Skeletal muscle satellite cell (primary cell): ENCODE measurements around the gene GLRX2. TPM values are rescaled to one million over a fixed set of nuclear protein-coding genes. Genes with fewer than 3 reads are reported as not detected.

Experiments
- H3K27me3 ChIP-seq: 2 replicates; pipeline ENCODE4 v1.7.0; 2013; ENCODE audit warnings: low read length; ENCODE audit not compliant: control insufficient read depth, insufficient read depth
- H3K36me3 ChIP-seq: 2 replicates; pipeline ENCODE4 v1.7.0; 2013; ENCODE audit warnings: mild to moderate bottlenecking, control low read depth, low read length; ENCODE audit not compliant: insufficient read depth
- H3K4me1 ChIP-seq: 2 replicates; pipeline ENCODE4 v1.7.0; 2013; ENCODE audit warnings: low read length; ENCODE audit not compliant: control insufficient read depth, insufficient read depth
- H3K4me2 ChIP-seq: 2 replicates; pipeline ENCODE4 v1.7.0; 2013; ENCODE audit warnings: mild to moderate bottlenecking, low read length
- H3K4me3 ChIP-seq: 2 replicates; pipeline ENCODE4 v1.7.0; 2013; ENCODE audit warnings: low read length
- H3K9ac ChIP-seq: 2 replicates; pipeline ENCODE4 v1.7.0; 2013; ENCODE audit warnings: mild to moderate bottlenecking, low read depth, low read length, moderate library complexity
- H3K9me3 ChIP-seq: replicated peaks from 2 replicates; pipeline ENCODE4 v1.7.0; 2013; ENCODE audit warnings: mild to moderate bottlenecking, control low read depth, low read length
- total RNA-seq: library from RNA; depleted of rRNA; stranded (reverse); fragments of >200 nt; gene quantifications from 2 replicates; pipeline ENCODE4 v1.2.3, GENCODE V29; 2012; rRNA removed

GLRX2 gene
- total RNA-seq = 17.3 and 26.9 TPM in 2 replicates

GRCh38 chr1:193104907-193105820 lies at the start of gene GLRX2:
Gene GLRX2 (minus strand): TSS chr1:193105414. CDS start chr1:193105382, 32 bp downstream.
- Histone ChIP-seq H3K9me3 (no peaks in the 10 kb centered on the region), H3K4me3 (peak within 1 kb of the TSS; percentile 81)

DNA sequence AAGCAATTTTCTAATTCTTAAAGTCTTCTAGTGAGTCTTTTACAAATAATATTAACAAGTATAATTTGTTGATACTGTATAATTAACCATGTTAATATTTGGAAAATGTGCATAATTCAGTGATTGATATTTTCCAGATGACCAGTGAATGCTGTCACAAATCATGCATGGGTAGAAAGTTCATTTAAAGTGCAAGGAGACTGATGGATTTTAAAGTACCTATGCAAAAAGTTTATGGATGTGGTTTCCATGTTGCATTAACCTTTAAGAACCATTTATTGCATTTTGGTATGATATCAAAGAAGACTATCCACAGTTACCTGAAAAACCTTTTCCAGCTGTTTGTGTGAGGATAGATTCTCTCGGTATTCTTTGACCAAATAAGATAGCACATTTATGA lies 39.8 kb upstream of the GLRX2 start:
- no peaks in the 10 kb centered on the region for H3K9me3 ChIP-seq
- peaks cover 41% of the 10 kb centered on the region for H3K36me3 ChIP-seq
- H3K9ac ChIP-seq = no peak overlapping the region

More at GRCh38 chr1:193104907-193105820, at the start of gene GLRX2:
- Histone ChIP-seq H3K36me3 (peaks cover 7% of the 10 kb centered on the region), H3K9ac (peak within 1 kb of the TSS; percentile 82), H3K4me1 (peaks cover 23% of the 10 kb centered on the region), H3K27me3 (no peaks in the 10 kb centered on the region), H3K4me2 (peak within 1 kb of the TSS; percentile 97)

DNA sequence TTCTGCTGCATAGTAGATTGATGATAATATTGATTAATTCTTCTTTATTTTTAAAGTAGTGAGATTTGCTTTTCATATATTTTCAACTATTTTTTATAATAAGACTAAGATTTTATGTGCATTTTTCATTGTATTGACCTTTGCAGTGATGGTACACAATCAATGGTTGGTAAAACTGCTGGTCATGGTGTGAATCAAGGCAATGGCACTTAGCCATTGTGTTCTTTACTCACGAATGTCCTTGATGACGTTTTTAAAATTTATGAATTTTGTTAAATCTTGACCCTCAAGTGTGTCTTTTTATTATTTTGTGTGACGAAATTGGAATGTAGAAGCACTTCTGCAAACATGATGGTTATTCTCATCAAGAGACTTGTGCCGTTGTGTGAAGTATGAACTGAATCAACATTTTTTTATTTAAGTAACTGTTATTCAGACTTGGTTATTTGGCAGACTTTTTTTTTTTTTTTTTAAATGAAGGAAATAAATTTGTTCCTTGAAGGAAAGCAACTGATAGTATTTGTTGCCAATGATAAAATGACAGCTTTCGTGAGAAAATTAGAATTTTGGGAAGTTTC lies 39.2 kb upstream of the GLRX2 start:
- H3K4me3 ChIP-seq = no peak overlapping the region
- H3K4me1 ChIP-seq = no peaks in the 10 kb centered on the region
- H3K9me3 ChIP-seq = no peaks in the 10 kb centered on the region
- peaks cover 45% of the 10 kb centered on the region for H3K36me3 ChIP-seq
- no peak overlapping the region for H3K4me2 ChIP-seq
- H3K27me3 ChIP-seq = no peaks in the 10 kb centered on the region
- no peak overlapping the region for H3K9ac ChIP-seq

More for the DNA sequence above, 39.8 kb upstream of the GLRX2 start:
- H3K4me1 ChIP-seq = no peaks in the 10 kb centered on the region
- no peak overlapping the region for H3K4me3 ChIP-seq
- H3K4me2 ChIP-seq = no peak overlapping the region
- H3K27me3 ChIP-seq = no peaks in the 10 kb centered on the region

GRCh38 chr1:193143285-193143684 lies 38.1 kb upstream of the GLRX2 start:
- H3K4me1 ChIP-seq = no peaks in the 10 kb centered on the region
- peaks cover 48% of the 10 kb centered on the region for H3K36me3 ChIP-seq
- no peak overlapping the region for H3K9ac ChIP-seq
- H3K4me3 ChIP-seq = no peak overlapping the region
- H3K4me2 ChIP-seq = no peak overlapping the region
- H3K27me3 ChIP-seq = no peaks in the 10 kb centered on the region
- no peaks in the 10 kb centered on the region for H3K9me3 ChIP-seq

- Histone ChIP-seq H3K4me2 (no peak overlapping the region), H3K4me1 (no peaks in the 10 kb centered on the region), H3K4me3 (no peak overlapping the region), H3K27me3 (no peaks in the 10 kb centered on the region), H3K9me3 (no peaks in the 10 kb centered on the region), H3K9ac (no peak overlapping the region), H3K36me3 (peaks cover 46% of the 10 kb centered on the region)
Observed at GRCh38 chr1:193142409-193142808, 37.2 kb upstream of the GLRX2 start.

DNA sequence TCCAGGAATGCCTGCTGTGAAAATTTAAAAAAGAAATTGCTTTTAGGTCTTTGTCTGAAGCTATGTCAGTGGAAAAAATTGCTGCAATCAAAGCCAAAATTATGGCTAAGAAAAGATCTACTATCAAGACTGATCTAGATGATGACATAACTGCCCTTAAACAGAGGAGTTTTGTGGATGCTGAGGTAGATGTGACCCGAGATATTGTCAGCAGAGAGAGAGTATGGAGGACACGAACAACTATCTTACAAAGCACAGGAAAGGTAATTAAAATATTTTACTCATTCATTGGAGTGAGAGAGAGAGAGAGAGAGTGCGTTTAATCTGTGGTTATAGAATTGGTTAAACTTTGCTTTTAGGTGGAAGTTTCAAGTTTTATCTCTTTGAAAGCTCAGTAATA lies 36.6 kb upstream of the GLRX2 start:
- Histone ChIP-seq H3K9ac (no peak overlapping the region), H3K4me3 (no peak overlapping the region), H3K4me2 (no peak overlapping the region), H3K36me3 (peaks cover 50% of the 10 kb centered on the region), H3K4me1 (no peaks in the 10 kb centered on the region), H3K9me3 (no peaks in the 10 kb centered on the region), H3K27me3 (no peaks in the 10 kb centered on the region)

DNA sequence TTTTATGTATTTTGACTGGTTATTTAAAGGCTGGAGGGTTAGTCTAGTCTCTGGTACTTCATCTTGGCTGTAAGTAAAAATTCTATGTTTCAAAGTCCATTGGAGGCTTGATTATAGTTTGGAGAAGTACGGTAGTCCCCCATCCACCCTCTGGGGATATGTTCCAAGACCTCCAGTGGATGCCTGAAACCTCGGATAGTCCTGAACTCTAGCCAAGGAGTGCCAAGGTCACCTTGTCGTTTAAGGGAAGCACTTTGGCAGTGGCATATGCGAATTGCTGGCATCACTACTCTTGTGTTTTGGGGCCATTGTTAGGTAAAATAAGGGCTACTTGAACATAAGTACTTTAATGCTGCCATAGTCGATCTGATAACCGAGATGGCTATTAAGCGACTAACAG lies 35.0 kb upstream of the GLRX2 start:
- Histone ChIP-seq H3K4me1 (no peaks in the 10 kb centered on the region), H3K4me3 (no peak overlapping the region), H3K27me3 (no peaks in the 10 kb centered on the region), H3K4me2 (no peak overlapping the region), H3K9ac (no peak overlapping the region), H3K36me3 (peaks cover 61% of the 10 kb centered on the region), H3K9me3 (no peaks in the 10 kb centered on the region)

DNA sequence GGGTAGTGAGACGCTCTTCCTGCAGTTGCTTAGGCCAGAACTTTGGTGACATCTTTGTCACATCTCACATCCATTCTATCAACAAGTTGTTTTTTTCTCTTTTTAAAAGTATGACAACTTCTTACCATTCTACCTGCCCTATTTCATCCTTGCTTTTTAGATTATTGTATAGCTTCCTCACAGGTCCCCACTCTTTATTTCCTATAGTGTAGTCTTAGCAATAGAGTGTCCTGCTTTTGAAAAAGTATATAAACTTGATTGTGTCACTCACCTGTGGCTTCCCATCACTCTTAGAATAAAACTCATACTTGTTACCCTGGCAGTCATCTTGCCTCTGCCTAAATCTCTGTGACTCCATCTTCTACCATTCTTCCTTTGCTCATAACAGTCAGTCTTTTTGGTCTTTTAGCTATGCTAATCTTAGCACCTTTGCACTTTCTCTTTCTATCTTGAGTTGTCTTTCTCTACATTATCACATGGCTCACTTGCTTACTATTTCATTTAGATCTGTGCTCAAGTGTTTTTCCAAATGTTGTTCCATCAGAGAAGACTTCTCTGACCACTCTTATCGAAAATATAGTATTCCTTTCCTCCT lies 26.1 kb upstream of the GLRX2 start:
- no peaks in the 10 kb centered on the region for H3K27me3 ChIP-seq
- no peaks in the 10 kb centered on the region for H3K4me1 ChIP-seq
- H3K9me3 ChIP-seq = no peaks in the 10 kb centered on the region
- H3K9ac ChIP-seq = no peak overlapping the region
- no peak overlapping the region for H3K4me3 ChIP-seq
- peaks cover 53% of the 10 kb centered on the region for H3K36me3 ChIP-seq
- no peak overlapping the region for H3K4me2 ChIP-seq

DNA sequence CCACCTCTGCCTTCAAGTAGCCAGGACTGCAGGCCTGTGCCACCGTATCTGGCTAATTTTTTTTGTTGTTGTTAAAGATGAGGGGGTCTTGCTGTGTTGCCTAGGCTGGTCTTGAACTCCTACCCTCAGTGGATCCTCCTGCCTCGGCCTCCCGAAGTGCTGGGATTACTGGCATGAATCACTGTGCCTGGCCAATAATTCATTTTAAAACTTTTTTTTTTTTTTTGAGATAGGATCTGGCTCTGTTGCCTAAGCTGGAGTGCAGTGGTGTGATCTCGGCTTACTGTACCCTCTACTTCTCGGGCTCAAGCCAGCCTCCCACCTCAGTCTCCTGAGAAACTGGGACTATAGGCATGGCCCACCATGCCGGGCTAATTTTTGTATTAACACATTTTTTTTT lies 20.2 kb upstream of the GLRX2 start:
- peaks cover 22% of the 10 kb centered on the region for H3K4me1 ChIP-seq
- no peaks in the 10 kb centered on the region for H3K27me3 ChIP-seq
- H3K36me3 ChIP-seq = peaks cover 25% of the 10 kb centered on the region
- H3K9ac ChIP-seq = no peak overlapping the region
- H3K4me3 ChIP-seq = no peak overlapping the region
- H3K9me3 ChIP-seq = no peaks in the 10 kb centered on the region
- no peak overlapping the region for H3K4me2 ChIP-seq

- peak overlapping the region; percentile 95 for H3K4me3 ChIP-seq
- H3K36me3 ChIP-seq = peaks cover 15% of the 10 kb centered on the region
- no peaks in the 10 kb centered on the region for H3K9me3 ChIP-seq
- peak overlapping the region; percentile 96 for H3K9ac ChIP-seq
- H3K4me1 ChIP-seq = peaks cover 22% of the 10 kb centered on the region
- H3K4me2 ChIP-seq = peak overlapping the region; percentile 83
- no peaks in the 10 kb centered on the region for H3K27me3 ChIP-seq
Observed at GRCh38 chr1:193123751-193124150, 18.5 kb upstream of the GLRX2 start.
